Measurements from ENCODE around the gene GAB2. TPM values are rescaled to one million over a fixed set of nuclear protein-coding genes. Genes with fewer than 3 reads are reported as not detected.

The GAB2 gene
- total RNA-seq, 5 donors from 2014 or later (not counting 1 experiment from before 2014, with no cell fraction given): 5.4 to 17.2 (median 8.8) TPM

DNA sequence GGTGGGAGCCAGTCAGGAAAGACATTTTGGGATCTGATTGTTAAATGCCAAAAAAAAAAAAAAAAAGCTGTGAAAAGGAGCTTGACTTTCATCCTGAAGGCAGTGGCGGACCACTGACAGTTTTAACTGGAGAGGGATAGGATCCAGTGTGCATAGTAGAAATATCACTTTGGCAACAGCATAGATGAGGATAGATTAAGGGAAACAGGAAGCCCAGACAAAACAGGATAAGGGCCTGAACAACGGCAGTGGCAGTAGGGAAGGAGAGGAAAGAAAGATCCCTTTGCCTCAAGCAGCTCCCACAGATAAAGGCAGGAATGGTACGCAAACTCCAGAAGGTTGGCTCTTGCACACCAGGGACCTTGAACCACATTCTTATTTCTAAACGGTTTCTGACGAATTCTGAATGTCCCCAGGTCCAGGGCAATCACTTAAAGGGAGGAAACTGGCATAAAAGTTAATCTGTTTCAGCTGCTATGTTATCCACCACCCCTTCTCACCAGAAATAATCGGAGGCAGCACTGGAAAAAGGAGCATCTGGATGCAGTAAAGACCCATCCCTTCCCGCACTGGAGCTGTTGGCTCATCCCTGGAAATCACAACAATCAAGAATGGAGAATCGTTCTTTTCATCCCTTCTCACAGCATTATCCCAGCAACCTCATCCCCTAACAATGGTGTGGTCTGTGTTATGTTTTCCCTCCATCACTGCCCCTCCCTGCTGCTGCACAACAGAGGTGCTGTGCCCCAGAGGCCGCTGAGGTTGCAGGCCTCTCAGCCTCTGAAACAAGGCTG, 99.1 kb downstream of the GAB2 start:
- H3K9me3 Mint-ChIP-seq: no peaks in the 10 kb centered on the region
- no peaks in the 10 kb centered on the region for H3K4me1 ChIP-seq (ENCODE audit: control insufficient read depth in 1 of 2, extremely low read depth in 1 of 2, insufficient read depth in 2 of 2, low read length in 2 of 2)
- POLR2A ChIA-PET: interaction anchor here in 1 of 2 donors (0.5 kb wide), 1 partner anchor 153 kb away, joined by 9 read pairs; no protein-coding TSS in a partner anchor
- no peak overlapping the region for H3K4me3 ChIP-seq (ENCODE audit: control insufficient read depth in 1 of 2, extremely low read depth in 1 of 2, low read length in 1 of 2)
- no peaks in the 10 kb centered on the region for H3K9me3 ChIP-seq
- H3K36me3 Mint-ChIP-seq: no peaks in the 10 kb centered on the region
- H3K27me3 Mint-ChIP-seq: no peaks in the 10 kb centered on the region
- DNase-seq (no peak), ATAC-seq (replicated peaks in 1 of 4) (no peak)
- 75% methylated on average over 5 of the region's 9 CpGs for WGBS (ENCODE audit: insufficient coverage)
- no peak overlapping the region for H3K27ac ChIP-seq (ENCODE audit: low read length)
- H3K4me1 Mint-ChIP-seq: peaks cover 0 to 6% (median 0%) of the 10 kb centered on the region in 3 donors
- H3K4me3 Mint-ChIP-seq: no peak overlapping the region
- peaks cover 0 to 3% of the 10 kb centered on the region in 2 experiments for H3K27me3 ChIP-seq (replicated peaks in 1 of 2; ENCODE audit: control insufficient read depth in 2 of 2, extremely low read depth in 1 of 2, insufficient read depth in 2 of 2, low read length in 1 of 2)
- H3K36me3 ChIP-seq (ENCODE audit: control insufficient read depth in 2 of 2, extremely low read depth in 1 of 2, insufficient read depth in 1 of 2, low read length in 1 of 2): no peaks in the 10 kb centered on the region
- H3K27ac Mint-ChIP-seq: no peak overlapping the region
- CTCF ChIA-PET: no interaction called here

DNA sequence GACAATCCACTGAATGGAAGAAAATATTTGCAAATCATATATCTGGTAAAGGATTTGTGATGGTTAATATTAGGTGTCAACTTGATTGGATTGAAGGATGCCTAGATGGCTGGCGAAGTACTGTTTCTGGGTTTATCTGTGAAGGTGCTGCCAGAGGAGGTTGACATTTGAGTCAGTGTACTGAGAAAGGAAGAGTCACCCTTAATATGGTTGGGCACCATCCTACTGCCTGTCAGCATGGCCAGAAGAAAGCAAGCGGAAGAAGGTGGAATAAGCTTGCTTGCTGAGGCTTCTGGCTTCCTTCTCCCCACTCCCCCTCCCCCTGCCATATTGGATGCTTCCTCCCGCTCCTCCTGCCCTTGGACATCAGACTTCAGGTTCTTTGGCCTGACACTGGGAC, 101.9 kb downstream of the GAB2 start:
- Histone ChIP-seq H3K36me3 (ENCODE audit: control insufficient read depth in 2 of 2, extremely low read depth in 1 of 2, insufficient read depth in 1 of 2, low read length in 1 of 2) (no peaks in the 10 kb centered on the region), H3K9me3 (no peaks in the 10 kb centered on the region), H3K4me1 (ENCODE audit: control insufficient read depth in 1 of 2, extremely low read depth in 1 of 2, insufficient read depth in 2 of 2, low read length in 2 of 2) (no peaks in the 10 kb centered on the region), H3K27ac (ENCODE audit: low read length) (no peak overlapping the region), H3K4me3 (ENCODE audit: control insufficient read depth in 1 of 2, extremely low read depth in 1 of 2, low read length in 1 of 2) (no peak overlapping the region), H3K27me3 (replicated peaks in 1 of 2; ENCODE audit: control insufficient read depth in 2 of 2, extremely low read depth in 1 of 2, insufficient read depth in 2 of 2, low read length in 1 of 2) (peaks cover 0 to 3% of the 10 kb centered on the region in 2 experiments)
- no peaks in the 10 kb centered on the region for H3K36me3 Mint-ChIP-seq
- H3K4me1 Mint-ChIP-seq: peaks cover 4 to 15% (median 11%) of the 10 kb centered on the region in 3 donors
- no peak overlapping the region for H3K27ac Mint-ChIP-seq
- no peak overlapping the region for H3K4me3 Mint-ChIP-seq
- CTCF ChIA-PET: no interaction called here
- 86% methylated on average over 1 of the region's 3 CpGs for WGBS (ENCODE audit: insufficient coverage)
- no peak for ATAC-seq (replicated peaks in 1 of 4)
- POLR2A ChIA-PET: no interaction called here
- H3K9me3 Mint-ChIP-seq: no peaks in the 10 kb centered on the region
- DNase-seq: no peak
- H3K27me3 Mint-ChIP-seq: no peaks in the 10 kb centered on the region

DNA sequence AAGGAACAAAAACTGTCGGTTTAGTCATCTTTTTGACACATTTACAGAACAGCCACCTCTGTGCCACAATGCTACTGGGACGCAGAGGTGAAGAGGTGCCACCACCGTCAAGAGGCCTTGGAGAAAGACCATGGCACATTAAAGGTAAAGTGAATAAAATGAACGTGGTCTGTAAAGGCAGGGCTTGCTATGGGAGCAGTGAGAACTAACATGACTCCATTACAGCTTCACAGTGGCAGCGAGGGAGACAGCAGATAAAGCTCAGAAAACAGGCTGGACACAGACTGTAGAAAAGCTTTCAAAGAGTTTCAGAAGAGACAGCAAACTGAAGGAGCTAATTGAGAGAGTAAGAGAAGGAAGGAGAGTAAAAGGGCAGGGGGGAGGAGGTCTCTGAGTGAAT, 102.9 kb downstream of the GAB2 start:
- POLR2A ChIA-PET: interaction anchor here in 1 of 2 donors (0.6 to 0.8 kb wide), 2 partner anchors 17 to 831 kb away, joined by 4 to 5 read pairs; no protein-coding TSS in a partner anchor
- ATAC-seq (replicated peaks in 1 of 4) (no peak), DNase-seq (no peak)
- Histone ChIP-seq H3K4me3 (ENCODE audit: control insufficient read depth in 1 of 2, extremely low read depth in 1 of 2, low read length in 1 of 2) (no peak overlapping the region), H3K4me1 (ENCODE audit: control insufficient read depth in 1 of 2, extremely low read depth in 1 of 2, insufficient read depth in 2 of 2, low read length in 2 of 2) (no peaks in the 10 kb centered on the region), H3K9me3 (no peaks in the 10 kb centered on the region), H3K27me3 (replicated peaks in 1 of 2; ENCODE audit: control insufficient read depth in 2 of 2, extremely low read depth in 1 of 2, insufficient read depth in 2 of 2, low read length in 1 of 2) (peaks cover 0 to 3% of the 10 kb centered on the region in 2 experiments), H3K27ac (ENCODE audit: low read length) (no peak overlapping the region), H3K36me3 (ENCODE audit: control insufficient read depth in 2 of 2, extremely low read depth in 1 of 2, insufficient read depth in 1 of 2, low read length in 1 of 2) (no peaks in the 10 kb centered on the region)
- no peaks in the 10 kb centered on the region for H3K27me3 Mint-ChIP-seq
- no peaks in the 10 kb centered on the region for H3K36me3 Mint-ChIP-seq
- H3K9me3 Mint-ChIP-seq: no peaks in the 10 kb centered on the region
- no peak overlapping the region for H3K27ac Mint-ChIP-seq
- no peak overlapping the region for H3K4me3 Mint-ChIP-seq
- peaks cover 4 to 18% (median 14%) of the 10 kb centered on the region in 3 donors for H3K4me1 Mint-ChIP-seq
- CTCF ChIA-PET: interaction anchor here in 1 of 2 donors (0.6 kb wide), 1 partner anchor 296 kb away, joined by 3 read pairs; no protein-coding TSS in a partner anchor
- 50% methylated on average over 1 of the region's 5 CpGs for WGBS (ENCODE audit: insufficient coverage)

DNA sequence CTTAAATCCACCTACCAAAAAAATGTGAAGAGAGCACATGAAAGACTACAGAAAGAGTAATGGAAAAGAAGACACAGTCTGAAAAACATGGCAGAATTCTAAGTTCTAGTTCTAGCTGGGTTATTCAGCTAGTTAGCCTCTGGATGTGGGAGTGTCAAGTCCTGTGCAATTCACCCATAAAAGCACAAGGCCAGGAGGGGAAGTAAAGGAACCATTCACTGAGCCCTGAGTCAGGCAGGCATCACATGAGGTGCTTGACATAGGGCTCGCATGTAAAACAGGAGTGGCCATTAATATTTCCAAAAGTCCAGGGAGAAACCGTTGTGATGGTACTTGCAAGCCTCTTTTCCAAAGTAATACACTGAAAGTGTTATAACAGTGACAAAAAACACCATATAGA, 103.7 kb downstream of the GAB2 start:
- no peak for DNase-seq
- Mint-ChIP-seq H3K36me3 (no peaks in the 10 kb centered on the region), H3K4me1 (peaks cover 4 to 18% (median 16%) of the 10 kb centered on the region in 3 donors), H3K27me3 (no peaks in the 10 kb centered on the region), H3K9me3 (no peaks in the 10 kb centered on the region), H3K27ac (no peak overlapping the region), H3K4me3 (no peak overlapping the region)
- H3K27ac ChIP-seq (ENCODE audit: low read length): no peak overlapping the region
- H3K36me3 ChIP-seq (ENCODE audit: control insufficient read depth in 2 of 2, extremely low read depth in 1 of 2, insufficient read depth in 1 of 2, low read length in 1 of 2): no peaks in the 10 kb centered on the region
- H3K4me1 ChIP-seq (ENCODE audit: control insufficient read depth in 1 of 2, extremely low read depth in 1 of 2, insufficient read depth in 2 of 2, low read length in 2 of 2): no peaks in the 10 kb centered on the region
- ChIA-PET POLR2A (interaction anchor here in 1 of 2 donors (0.6 kb wide), 1 partner anchor 42 kb away, joined by 3 read pairs; no protein-coding TSS in a partner anchor), CTCF (no interaction called here)
- H3K9me3 ChIP-seq: no peaks in the 10 kb centered on the region
- ATAC-seq (replicated peaks in 1 of 4): no peak
- H3K27me3 ChIP-seq (replicated peaks in 1 of 2; ENCODE audit: control insufficient read depth in 2 of 2, extremely low read depth in 1 of 2, insufficient read depth in 2 of 2, low read length in 1 of 2): peaks cover 0 to 3% of the 10 kb centered on the region in 2 experiments
- no CpG with 5 or more reads among the region's 2 CpGs for WGBS (ENCODE audit: insufficient coverage)
- no peak overlapping the region for H3K4me3 ChIP-seq (ENCODE audit: control insufficient read depth in 1 of 2, extremely low read depth in 1 of 2, low read length in 1 of 2)

DNA sequence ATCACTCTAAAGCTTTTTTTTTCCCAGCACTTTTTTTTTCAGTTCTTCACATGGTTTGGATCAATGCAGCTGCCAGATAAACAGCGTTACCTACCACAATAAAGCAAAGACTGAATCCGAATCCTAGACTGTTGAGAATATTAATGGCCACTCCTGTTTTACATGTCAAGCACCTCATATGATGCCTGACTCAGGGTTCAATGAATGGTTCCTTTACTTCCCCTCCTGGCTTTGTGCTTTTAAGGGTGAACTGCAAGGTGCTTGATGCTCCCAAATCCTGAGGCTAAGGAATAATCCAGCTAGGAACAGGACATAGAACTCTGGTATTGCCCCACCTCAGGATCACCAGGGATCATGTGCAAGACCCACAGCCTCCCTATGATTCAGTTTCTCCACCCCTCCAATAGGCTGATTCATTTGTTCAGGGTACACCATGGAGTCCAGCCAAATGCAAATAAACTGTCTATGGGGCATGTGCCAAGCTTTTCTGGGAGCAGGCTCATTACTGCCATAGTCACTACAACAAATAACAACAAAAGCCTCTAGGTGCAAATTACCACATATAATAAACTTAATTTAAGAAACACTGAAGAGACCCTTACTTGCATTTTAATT, 104.3 kb downstream of the GAB2 start:
- no CpG with 5 or more reads among the region's 2 CpGs for WGBS (ENCODE audit: insufficient coverage)
- DNase-seq (no peak), ATAC-seq (replicated peaks in 1 of 4) (no peak)
- H3K36me3 Mint-ChIP-seq: no peaks in the 10 kb centered on the region
- H3K9me3 Mint-ChIP-seq: no peaks in the 10 kb centered on the region
- no peaks in the 10 kb centered on the region for H3K9me3 ChIP-seq
- no peak overlapping the region for H3K4me3 Mint-ChIP-seq
- H3K4me1 Mint-ChIP-seq: peaks cover 4 to 18% (median 16%) of the 10 kb centered on the region in 3 donors
- H3K27ac Mint-ChIP-seq: no peak overlapping the region
- no peaks in the 10 kb centered on the region for H3K27me3 Mint-ChIP-seq
- ChIA-PET CTCF (no interaction called here), POLR2A (no interaction called here)
- H3K36me3 ChIP-seq (ENCODE audit: control insufficient read depth in 2 of 2, extremely low read depth in 1 of 2, insufficient read depth in 1 of 2, low read length in 1 of 2): no peaks in the 10 kb centered on the region
- no peak overlapping the region for H3K4me3 ChIP-seq (ENCODE audit: control insufficient read depth in 1 of 2, extremely low read depth in 1 of 2, low read length in 1 of 2)
- H3K27me3 ChIP-seq (replicated peaks in 1 of 2; ENCODE audit: control insufficient read depth in 2 of 2, extremely low read depth in 1 of 2, insufficient read depth in 2 of 2, low read length in 1 of 2): peaks cover 0 to 3% of the 10 kb centered on the region in 2 experiments
- no peak overlapping the region for H3K27ac ChIP-seq (ENCODE audit: low read length)
- H3K4me1 ChIP-seq (ENCODE audit: control insufficient read depth in 1 of 2, extremely low read depth in 1 of 2, insufficient read depth in 2 of 2, low read length in 2 of 2): no peaks in the 10 kb centered on the region

DNA sequence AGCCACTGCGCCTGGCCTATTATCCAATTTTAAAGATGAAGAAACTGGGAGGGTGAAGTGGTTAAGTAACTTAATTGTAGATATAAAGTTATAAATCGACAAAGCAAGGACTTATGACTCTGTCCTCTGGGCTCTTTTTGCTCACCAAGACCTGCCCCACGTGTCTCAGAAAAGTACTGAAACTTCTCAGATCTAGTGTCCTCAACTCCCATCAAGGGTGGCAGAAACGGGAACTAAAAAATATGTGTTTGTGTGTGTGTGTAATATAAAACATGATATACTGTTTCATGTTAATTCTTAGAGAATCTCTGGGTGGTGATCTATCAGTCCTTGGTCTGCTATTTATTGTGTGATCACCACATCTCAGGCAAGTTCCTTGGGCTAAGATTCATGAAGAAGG, 104.9 kb downstream of the GAB2 start:
- DNase-seq: no peak
- H3K27me3 ChIP-seq (replicated peaks in 1 of 2; ENCODE audit: control insufficient read depth in 2 of 2, extremely low read depth in 1 of 2, insufficient read depth in 2 of 2, low read length in 1 of 2): peaks cover 0 to 3% of the 10 kb centered on the region in 2 experiments
- ChIA-PET CTCF (no interaction called here), POLR2A (no interaction called here)
- Mint-ChIP-seq H3K9me3 (no peaks in the 10 kb centered on the region), H3K4me3 (no peak overlapping the region), H3K27ac (no peak overlapping the region), H3K4me1 (peaks cover 4 to 16% (median 14%) of the 10 kb centered on the region in 3 donors), H3K27me3 (no peaks in the 10 kb centered on the region), H3K36me3 (no peaks in the 10 kb centered on the region)
- no CpG with 5 or more reads among the region's 4 CpGs for WGBS (ENCODE audit: insufficient coverage)
- no peaks in the 10 kb centered on the region for H3K4me1 ChIP-seq (ENCODE audit: control insufficient read depth in 1 of 2, extremely low read depth in 1 of 2, insufficient read depth in 2 of 2, low read length in 2 of 2)
- no peak overlapping the region for H3K4me3 ChIP-seq (ENCODE audit: control insufficient read depth in 1 of 2, extremely low read depth in 1 of 2, low read length in 1 of 2)
- H3K9me3 ChIP-seq: no peaks in the 10 kb centered on the region
- ATAC-seq (replicated peaks in 1 of 4): no peak
- no peaks in the 10 kb centered on the region for H3K36me3 ChIP-seq (ENCODE audit: control insufficient read depth in 2 of 2, extremely low read depth in 1 of 2, insufficient read depth in 1 of 2, low read length in 1 of 2)
- no peak overlapping the region for H3K27ac ChIP-seq (ENCODE audit: low read length)

Data from T-cell (primary cell).